ENCODE measurements around the gene PLSCR1. TPM values are rescaled to one million over a fixed set of nuclear protein-coding genes. Genes with fewer than 3 reads are reported as not detected.

PLSCR1 gene
- total and polyA plus RNA-seq, 2 of the 4 experiments (the other 2 are of a cell fraction) = 5.6 to 13.2 TPM

GRCh38 chr3:146590521-146590920 is 46.1 kb upstream of the PLSCR1 start:
- Histone ChIP-seq H3K56ac (ENCODE audit: extremely low read depth, insufficient read depth, low read length) (no peak overlapping the region), H2BK20ac (ENCODE audit: low read depth, low read length) (no peak overlapping the region), H4K5ac (ENCODE audit: low read depth, low read length) (no peak overlapping the region), H2BK15ac (ENCODE audit: low read depth, low read length) (no peak overlapping the region), H4K20me1 (ENCODE audit: insufficient read depth, low read length) (no peaks in the 10 kb centered on the region), H4K91ac (ENCODE audit: insufficient read depth, low read depth, low read length) (no peak overlapping the region), H3K27me3 (ENCODE audit: control insufficient read depth, insufficient read depth, low read length) (no peaks in the 10 kb centered on the region), H3K4ac (ENCODE audit: low read depth, low read length) (no peak overlapping the region), H3K14ac (replicated peaks; ENCODE audit: low read depth, low read length) (no peak overlapping the region), H3K79me1 (ENCODE audit: low read depth in 1 of 2, low read length in 2 of 2) (no peaks in the 10 kb centered on the region), H3K27ac (ENCODE audit: insufficient read depth, low read length) (no peak overlapping the region), H3K23ac (ENCODE audit: low read depth, low read length) (no peak overlapping the region), H2BK120ac (ENCODE audit: low read depth, low read length) (no peak overlapping the region), H3K4me1 (ENCODE audit: control insufficient read depth, insufficient read depth, low read length) (no peaks in the 10 kb centered on the region), H2AK9ac (replicated peaks; ENCODE audit: low read depth, low read length, poor library complexity) (no peak overlapping the region), H3K9me1 (ENCODE audit: insufficient read depth, low read length) (no peaks in the 10 kb centered on the region; the same call in 1 of the 2 replicates), H2BK5ac (ENCODE audit: low read depth, low read length, poor library complexity, severe bottlenecking) (no peak overlapping the region), H3K4me2 (ENCODE audit: low read depth, low read length) (no peak overlapping the region), H3K9me3 (ENCODE audit: control insufficient read depth, insufficient read depth, low read length) (no peaks in the 10 kb centered on the region), H3K36me3 (ENCODE audit: control insufficient read depth, insufficient read depth, low read length) (no peaks in the 10 kb centered on the region), H3K9ac (ENCODE audit: low read depth, low read length) (no peak overlapping the region), H4K8ac (ENCODE audit: low read depth in 2 of 2, low read length in 2 of 2) (no peak overlapping the region), H3K4me3 (ENCODE audit: insufficient read depth, low read depth, low read length) (no peak overlapping the region), H2AFZ (replicated peaks; ENCODE audit: low read length, poor library complexity) (no peak overlapping the region), H2AK5ac (ENCODE audit: low read depth, low read length) (no peak overlapping the region), H3K18ac (ENCODE audit: low read depth, low read length) (no peak overlapping the region)
- in situ Hi-C loops (cut with MboI; ENCODE audit: low sequenced_read_pairs) (no loop called here), intact Hi-C loops (cut with micrococcal nuclease) (loop anchor here (1.0 to 10.0 kb wide), 3 partner anchors 51 to 806 kb away; no protein-coding TSS in a partner anchor), dilution Hi-C loops (cut with HindIII; ENCODE audit: low sequenced_read_pairs, unreplicated experiment) (no loop called here)
- TF ChIP-seq RCOR1 (IDR thresholded peaks at IDR 0.05; ENCODE audit: insufficient replicate concordance, low read length) = no peak
- TF ChIP-seq MXI1 (IDR thresholded peaks at IDR 0.05; ENCODE audit: borderline replicate concordance, low read depth, low read length) = no peak
- no peak for TF ChIP-seq FOS (IDR thresholded peaks at IDR 0.05; ENCODE audit: low read depth, low read length)
- no peak for TF ChIP-seq USF2 (IDR thresholded peaks at IDR 0.05; ENCODE audit: low read depth, low read length)
- no peak for TF ChIP-seq CEBPB (IDR thresholded peaks at IDR 0.05; ENCODE audit: low read depth, low read length)
- no peak for TF ChIP-seq MAFK (IDR thresholded peaks at IDR 0.05; ENCODE audit: low read depth, low read length)
- no peak for TF ChIP-seq MAZ (IDR thresholded peaks at IDR 0.05; ENCODE audit: borderline replicate concordance, low read depth, low read length)
- TF ChIP-seq, protein P1, sequence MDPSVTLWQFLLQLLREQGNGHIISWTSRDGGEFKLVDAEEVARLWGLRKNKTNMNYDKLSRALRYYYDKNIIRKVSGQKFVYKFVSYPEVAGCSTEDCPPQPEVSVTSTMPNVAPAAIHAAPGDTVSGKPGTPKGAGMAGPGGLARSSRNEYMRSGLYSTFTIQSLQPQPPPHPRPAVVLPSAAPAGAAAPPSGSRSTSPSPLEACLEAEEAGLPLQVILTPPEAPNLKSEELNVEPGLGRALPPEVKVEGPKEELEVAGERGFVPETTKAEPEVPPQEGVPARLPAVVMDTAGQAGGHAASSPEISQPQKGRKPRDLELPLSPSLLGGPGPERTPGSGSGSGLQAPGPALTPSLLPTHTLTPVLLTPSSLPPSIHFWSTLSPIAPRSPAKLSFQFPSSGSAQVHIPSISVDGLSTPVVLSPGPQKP (IDR thresholded peaks at IDR 0.05; ENCODE audit: borderline replicate concordance, low read depth, low read length) = no peak
- TF ChIP-seq BHLHE40 (IDR thresholded peaks at IDR 0.05; ENCODE audit: low read depth, low read length) = no peak
- no peak for TF ChIP-seq NFE2L2 (IDR thresholded peaks at IDR 0.05; ENCODE audit: low read depth, low read length)
- TF ChIP-seq RFX5 (IDR thresholded peaks at IDR 0.05; ENCODE audit: low read depth, low read length) = no peak
- no peak for TF ChIP-seq POLR2A (IDR thresholded peaks at IDR 0.05; ENCODE audit: low read depth, low read length)
- TF ChIP-seq CHD1 (IDR thresholded peaks at IDR 0.05; ENCODE audit: low read depth, low read length) = no peak
- no peak for TF ChIP-seq RAD21 (IDR thresholded peaks at IDR 0.05; ENCODE audit: low read length)
- no peak for TF ChIP-seq SMC3 (IDR thresholded peaks at IDR 0.05; ENCODE audit: low read depth, low read length)
- TF ChIP-seq, protein P2, sequence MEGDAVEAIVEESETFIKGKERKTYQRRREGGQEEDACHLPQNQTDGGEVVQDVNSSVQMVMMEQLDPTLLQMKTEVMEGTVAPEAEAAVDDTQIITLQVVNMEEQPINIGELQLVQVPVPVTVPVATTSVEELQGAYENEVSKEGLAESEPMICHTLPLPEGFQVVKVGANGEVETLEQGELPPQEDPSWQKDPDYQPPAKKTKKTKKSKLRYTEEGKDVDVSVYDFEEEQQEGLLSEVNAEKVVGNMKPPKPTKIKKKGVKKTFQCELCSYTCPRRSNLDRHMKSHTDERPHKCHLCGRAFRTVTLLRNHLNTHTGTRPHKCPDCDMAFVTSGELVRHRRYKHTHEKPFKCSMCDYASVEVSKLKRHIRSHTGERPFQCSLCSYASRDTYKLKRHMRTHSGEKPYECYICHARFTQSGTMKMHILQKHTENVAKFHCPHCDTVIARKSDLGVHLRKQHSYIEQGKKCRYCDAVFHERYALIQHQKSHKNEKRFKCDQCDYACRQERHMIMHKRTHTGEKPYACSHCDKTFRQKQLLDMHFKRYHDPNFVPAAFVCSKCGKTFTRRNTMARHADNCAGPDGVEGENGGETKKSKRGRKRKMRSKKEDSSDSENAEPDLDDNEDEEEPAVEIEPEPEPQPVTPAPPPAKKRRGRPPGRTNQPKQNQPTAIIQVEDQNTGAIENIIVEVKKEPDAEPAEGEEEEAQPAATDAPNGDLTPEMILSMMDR (conservative IDR thresholded peaks at IDR 0.05; ENCODE audit: low read depth, low read length) = no peak
- no CpG with 5 or more reads among the region's 2 CpGs for WGBS, 2 experiments (ENCODE audit: extremely low coverage in 2 of 2, insufficient read length in 1 of 2)
- BruUV-seq (replicated peaks) = no TSS peak
- ChIA-PET CTCF (interaction anchor here (0.6 to 1.8 kb wide), 3 partner anchors 48 to 484 kb away, joined by 3 to 5 read pairs (median 5); no protein-coding TSS in a partner anchor), POLR2A (ENCODE audit: unreplicated experiment) (no interaction called here)
- peak; percentile 40 for DNase-seq
- ATAC-seq (ENCODE audit: low read depth) = no peak

Data from IMR-90 (cell line).